Fibroblast of lung (primary cell): ENCODE measurements around the gene BCL11A. TPM values are rescaled to one million over a fixed set of nuclear protein-coding genes. Genes with fewer than 3 reads are reported as not detected.

Experiments
- DNase-seq, 2 donors: peaks; one replicate each; pipeline versions ENCODE4 v3.0.0 to v3.0.0-alpha.2; 2010; ENCODE audit warnings: low read depth in 2 of 2
- H2AFZ ChIP-seq: 2 replicates; pipeline ENCODE4 v1.5.1; 2012; ENCODE audit warnings: low read length, control low read depth, inconsistent platforms
- H3K27ac ChIP-seq: 2 replicates; pipeline ENCODE4 v1.5.1; 2011; ENCODE audit warnings: low read length, control low read depth; ENCODE audit not compliant: insufficient read depth
- H3K27me3 ChIP-seq: 2 replicates; pipeline ENCODE4 v1.5.1; 2011; ENCODE audit warnings: mild to moderate bottlenecking, low read length; ENCODE audit not compliant: control insufficient read depth, insufficient read depth
- H3K36me3 ChIP-seq: 2 replicates; pipeline ENCODE4 v1.5.1; 2011; ENCODE audit warnings: low read length; ENCODE audit not compliant: control insufficient read depth, insufficient read depth
- H3K4me1 ChIP-seq: 2 replicates; pipeline ENCODE4 v1.5.1; 2011; ENCODE audit warnings: low read length; ENCODE audit not compliant: control insufficient read depth, insufficient read depth; ENCODE audit errors: extremely low read depth
- H3K4me2 ChIP-seq: 2 replicates; pipeline ENCODE4 v1.5.1; 2011; ENCODE audit warnings: low read length, control low read depth; ENCODE audit not compliant: insufficient read depth; ENCODE audit errors: extremely low read depth
- H3K4me3 ChIP-seq, 4 experiments: fragments of 200-600 bp in 1 of 4; sonication (generic) in 1 of 4; replicated peaks in 1 of 4; 2 replicates each; pipeline ENCODE4 v1.5.1; 2011 to 2016; ENCODE audit warnings: low read length in 4 of 4, low read depth in 3 of 4, mild to moderate bottlenecking in 3 of 4, control low read depth in 2 of 4, inconsistent platforms in 1 of 4, mixed read lengths in 1 of 4; ENCODE audit not compliant: insufficient read depth in 1 of 4; ENCODE audit errors: control extremely low read depth in 1 of 4
- H3K79me2 ChIP-seq: 2 replicates; pipeline ENCODE4 v1.5.1; 2012; ENCODE audit warnings: mild to moderate bottlenecking, low read length, inconsistent platforms; ENCODE audit not compliant: control insufficient read depth, insufficient read depth
- H3K9ac ChIP-seq: 2 replicates; pipeline ENCODE4 v1.5.1; 2011; ENCODE audit warnings: mild to moderate bottlenecking, low read length, control low read depth; ENCODE audit not compliant: insufficient read depth
- H3K9me3 ChIP-seq: 2 replicates; pipeline ENCODE4 v1.5.1; 2012; ENCODE audit warnings: low read depth, low read length; ENCODE audit not compliant: control insufficient read depth, insufficient read depth
- H4K20me1 ChIP-seq: 2 replicates; pipeline ENCODE4 v1.5.1; 2011; ENCODE audit warnings: low read length; ENCODE audit not compliant: control insufficient read depth, insufficient read depth; ENCODE audit errors: extremely low read depth
- EZH2 ChIP-seq: IDR thresholded peaks from 2 replicates; pipeline ENCODE4 v1.5.1; 2012; ENCODE audit warnings: low read length, control low read depth, mild to moderate bottlenecking; ENCODE audit errors: missing control alignments
- polyA plus RNA-seq, 2 donors: library from polyadenylated mRNA; depleted of rRNA in 1 of 2; stranded (reverse) in 1 of 2; unstranded in 1 of 2; fragments of >200 nt; gene quantifications; 2 replicates each; pipeline ENCODE4 v1.2.1, GENCODE V29; 2011 to 2012; ENCODE audit warnings: missing spikeins in 1 of 2
- total RNA-seq: library from RNA; depleted of rRNA; stranded (reverse); fragments of >200 nt; gene quantifications from 2 replicates; pipeline ENCODE4 v1.2.1, GENCODE V29; 2014
- TF ChIP-seq, protein P1 (sequence below), 2 donors: IDR thresholded peaks in 1 of 2; conservative IDR thresholded peaks in 1 of 2; 1 replicate in 1 of 2; 2 replicates in 1 of 2; pipeline ENCODE4 v1.5.1; 2011 to 2012; ENCODE audit warnings: low read length in 2 of 2, control low read depth in 1 of 2, inconsistent platforms in 1 of 2, low read depth in 1 of 2, mild to moderate bottlenecking in 1 of 2

BCL11A gene
- total and polyA plus RNA-seq, 2 donors (not counting 1 experiment from before 2014, with no cell fraction given): 0.09 to 0.17 TPM

DNA sequence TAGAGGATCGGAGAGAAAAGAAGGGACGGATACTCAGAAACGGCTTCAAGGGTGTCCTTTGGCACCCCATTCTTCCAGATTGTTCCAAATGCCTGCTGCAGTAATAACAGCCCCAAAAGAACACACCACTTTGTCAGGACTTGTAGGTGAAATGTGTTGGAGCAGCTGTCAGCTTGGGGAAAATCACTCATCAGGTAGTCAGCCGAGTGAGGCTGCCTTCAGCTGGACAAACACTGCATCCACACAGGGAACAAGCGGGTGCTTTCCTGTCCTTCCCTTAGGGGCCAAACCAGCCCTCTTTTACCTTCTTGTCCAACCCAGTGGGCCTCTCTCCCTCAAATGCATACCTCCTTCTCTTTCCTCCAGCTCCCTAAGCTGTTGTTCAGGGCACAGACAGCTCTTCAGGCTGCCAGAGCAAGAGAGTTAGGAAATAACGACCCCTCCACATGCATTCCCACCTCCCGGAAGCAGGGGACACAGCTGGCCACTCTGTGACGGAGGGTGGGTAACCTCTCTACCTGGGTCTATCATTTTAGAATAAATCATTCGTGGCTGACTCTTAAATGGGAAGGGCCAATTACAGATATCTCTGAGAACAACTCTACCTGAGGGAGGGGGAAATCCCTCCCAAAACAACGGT lies 48.1 kb downstream of the BCL11A start:
- H3K27me3 ChIP-seq: no peaks in the 10 kb centered on the region
- no peak overlapping the region for H3K27ac ChIP-seq
- no peak overlapping the region for H3K9ac ChIP-seq
- H3K4me2 ChIP-seq: no peak overlapping the region
- no peak for TF ChIP-seq EZH2
- TF ChIP-seq, protein P1, sequence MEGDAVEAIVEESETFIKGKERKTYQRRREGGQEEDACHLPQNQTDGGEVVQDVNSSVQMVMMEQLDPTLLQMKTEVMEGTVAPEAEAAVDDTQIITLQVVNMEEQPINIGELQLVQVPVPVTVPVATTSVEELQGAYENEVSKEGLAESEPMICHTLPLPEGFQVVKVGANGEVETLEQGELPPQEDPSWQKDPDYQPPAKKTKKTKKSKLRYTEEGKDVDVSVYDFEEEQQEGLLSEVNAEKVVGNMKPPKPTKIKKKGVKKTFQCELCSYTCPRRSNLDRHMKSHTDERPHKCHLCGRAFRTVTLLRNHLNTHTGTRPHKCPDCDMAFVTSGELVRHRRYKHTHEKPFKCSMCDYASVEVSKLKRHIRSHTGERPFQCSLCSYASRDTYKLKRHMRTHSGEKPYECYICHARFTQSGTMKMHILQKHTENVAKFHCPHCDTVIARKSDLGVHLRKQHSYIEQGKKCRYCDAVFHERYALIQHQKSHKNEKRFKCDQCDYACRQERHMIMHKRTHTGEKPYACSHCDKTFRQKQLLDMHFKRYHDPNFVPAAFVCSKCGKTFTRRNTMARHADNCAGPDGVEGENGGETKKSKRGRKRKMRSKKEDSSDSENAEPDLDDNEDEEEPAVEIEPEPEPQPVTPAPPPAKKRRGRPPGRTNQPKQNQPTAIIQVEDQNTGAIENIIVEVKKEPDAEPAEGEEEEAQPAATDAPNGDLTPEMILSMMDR (conservative IDR thresholded peaks at IDR 0.05 in 1 of 2, IDR thresholded peaks at IDR 0.05 in 1 of 2; ENCODE audit: low read depth in 1 of 2, low read length in 2 of 2): no peak
- no peak overlapping the region for H2AFZ ChIP-seq
- no peaks in the 10 kb centered on the region for H3K79me2 ChIP-seq
- no peaks in the 10 kb centered on the region for H3K4me1 ChIP-seq
- DNase-seq: no peak
- H3K4me3 ChIP-seq: no peak overlapping the region
- no peaks in the 10 kb centered on the region for H3K9me3 ChIP-seq
- H3K36me3 ChIP-seq: no peaks in the 10 kb centered on the region
- H4K20me1 ChIP-seq: no peaks in the 10 kb centered on the region

DNA sequence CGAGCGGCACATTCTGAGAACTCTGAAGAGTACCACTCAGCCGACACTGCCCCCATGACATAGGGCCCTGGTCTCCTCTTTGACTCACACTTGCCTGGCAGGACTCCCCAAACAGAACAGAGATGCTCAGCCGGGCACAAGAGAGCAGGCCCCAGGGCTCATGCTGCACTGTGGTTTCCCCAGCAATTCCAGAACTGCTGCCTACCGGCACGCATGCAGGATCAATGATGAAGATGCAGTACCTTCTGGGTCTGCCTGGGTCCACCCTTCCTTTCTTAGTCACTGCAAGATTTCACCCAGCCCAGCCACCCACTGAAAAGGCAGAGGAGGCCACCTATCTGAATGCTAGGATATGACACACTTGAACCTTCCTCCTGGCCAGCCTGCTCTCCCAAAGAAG lies 49.4 kb downstream of the BCL11A start:
- H3K79me2 ChIP-seq: no peaks in the 10 kb centered on the region
- no peak for DNase-seq
- no peaks in the 10 kb centered on the region for H3K36me3 ChIP-seq
- H3K9ac ChIP-seq: no peak overlapping the region
- H2AFZ ChIP-seq: no peak overlapping the region
- H3K4me1 ChIP-seq: no peaks in the 10 kb centered on the region
- no peaks in the 10 kb centered on the region for H3K27me3 ChIP-seq
- no peak overlapping the region for H3K4me2 ChIP-seq
- TF ChIP-seq, protein P1 (conservative IDR thresholded peaks at IDR 0.05 in 1 of 2, IDR thresholded peaks at IDR 0.05 in 1 of 2; ENCODE audit: low read depth in 1 of 2, low read length in 2 of 2): no peak
- no peak for TF ChIP-seq EZH2
- no peak overlapping the region for H3K4me3 ChIP-seq
- no peaks in the 10 kb centered on the region for H3K9me3 ChIP-seq
- H3K27ac ChIP-seq: no peak overlapping the region
- no peaks in the 10 kb centered on the region for H4K20me1 ChIP-seq

DNA sequence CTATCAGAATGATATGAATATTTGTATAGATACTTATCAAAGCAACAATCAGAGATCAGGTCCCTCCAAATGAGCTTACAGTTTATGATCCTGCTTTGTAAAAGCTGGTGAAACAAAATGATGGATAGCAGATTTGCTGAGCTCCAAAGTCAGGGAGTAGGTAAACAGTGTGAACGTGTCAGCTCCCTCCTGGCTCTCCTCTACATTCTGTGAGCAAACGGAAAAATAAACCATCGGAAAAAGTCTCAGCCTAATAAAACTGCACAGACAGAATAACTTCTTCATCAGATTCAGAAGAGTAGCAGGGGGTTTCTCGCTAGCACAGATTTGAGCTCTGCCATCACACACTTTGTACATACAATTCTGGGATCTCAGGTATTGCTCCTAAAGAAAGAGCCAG lies 51.3 kb downstream of the BCL11A start:
- no peaks in the 10 kb centered on the region for H4K20me1 ChIP-seq
- no peak for DNase-seq
- no peaks in the 10 kb centered on the region for H3K36me3 ChIP-seq
- H2AFZ ChIP-seq: no peak overlapping the region
- no peak overlapping the region for H3K4me3 ChIP-seq
- H3K4me2 ChIP-seq: no peak overlapping the region
- no peak overlapping the region for H3K27ac ChIP-seq
- TF ChIP-seq, protein P1 (conservative IDR thresholded peaks at IDR 0.05 in 1 of 2, IDR thresholded peaks at IDR 0.05 in 1 of 2; ENCODE audit: low read depth in 1 of 2, low read length in 2 of 2): no peak
- TF ChIP-seq EZH2: no peak
- H3K27me3 ChIP-seq: no peaks in the 10 kb centered on the region
- H3K9me3 ChIP-seq: no peaks in the 10 kb centered on the region
- H3K4me1 ChIP-seq: no peaks in the 10 kb centered on the region
- H3K9ac ChIP-seq: no peak overlapping the region
- H3K79me2 ChIP-seq: no peaks in the 10 kb centered on the region
